Memory B cell (primary cell): ENCODE measurements around the gene FBXL19.

Experiments used
- ATAC-seq: fragments of 150-1000 bp; cut with Tn5 transposase; 2 replicates; pipeline ENCODE4 v1.10.0; 2021; ENCODE audit warnings: low read depth, mild to moderate bottlenecking, moderate library complexity
- DNase-seq, 2 donors: peaks; one replicate each; pipeline ENCODE4 v3.0.0; 2022; ENCODE audit warnings: low spot score in 2 of 2
- H3K27ac Mint-ChIP-seq: one replicate; pipeline ENCODE4 v1.8.0; 2022; ENCODE audit warnings: mild to moderate bottlenecking, moderate library complexity, mixed read lengths
- H3K27me3 Mint-ChIP-seq: one replicate; pipeline ENCODE4 v1.8.0; 2022; ENCODE audit warnings: mixed read lengths
- H3K36me3 Mint-ChIP-seq: one replicate; pipeline ENCODE4 v1.8.0; 2022; ENCODE audit warnings: mild to moderate bottlenecking, mixed read lengths
- H3K4me1 Mint-ChIP-seq: one replicate; pipeline ENCODE4 v1.8.0; 2022; ENCODE audit warnings: mixed read lengths
- H3K4me3 Mint-ChIP-seq: one replicate; pipeline ENCODE4 v1.8.0; 2022; ENCODE audit warnings: mild to moderate bottlenecking, moderate library complexity, mixed read lengths
- H3K9me3 Mint-ChIP-seq: one replicate; pipeline ENCODE4 v1.8.0; 2022; ENCODE audit warnings: mixed read lengths

Gene FBXL19

DNA sequence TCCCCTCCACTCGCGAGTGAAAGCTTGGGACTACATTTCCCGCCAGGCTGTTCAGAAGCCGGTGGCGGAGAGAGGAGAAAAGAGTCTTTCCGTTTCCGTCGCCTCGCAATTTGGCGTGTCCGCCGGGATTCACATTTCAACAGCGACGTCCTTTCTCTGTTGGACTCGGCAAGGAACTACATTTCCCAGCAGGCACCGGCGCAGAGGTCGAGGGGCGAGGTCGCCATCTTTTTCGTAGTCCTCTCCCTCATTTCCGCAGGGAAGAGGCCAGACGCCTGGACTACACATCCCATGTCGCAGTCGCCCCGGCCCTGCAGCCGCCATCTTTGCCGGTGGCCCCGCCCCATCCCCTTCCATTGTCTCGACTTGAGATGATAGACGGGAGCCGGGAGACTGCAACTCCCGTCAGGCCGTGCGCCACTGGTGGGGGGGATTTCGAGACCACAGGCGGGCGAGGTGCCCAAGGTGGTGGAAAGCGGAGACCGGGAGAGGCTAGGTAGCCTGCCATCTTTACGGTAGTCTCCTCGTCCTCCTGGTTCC, 882 bp upstream of the FBXL19 start:
- DNase-seq (peak; percentile 94 to 99), ATAC-seq (peak; percentile 72)
- Mint-ChIP-seq H3K4me3 (peak overlapping the region; percentile 99), H3K9me3 (no peaks in the 10 kb centered on the region), H3K27me3 (no peaks in the 10 kb centered on the region), H3K36me3 (peaks cover 7% of the 10 kb centered on the region), H3K4me1 (peaks cover 27% of the 10 kb centered on the region), H3K27ac (peak overlapping the region; percentile 99)

- peaks cover 7% of the 10 kb centered on the region for H3K36me3 Mint-ChIP-seq
- peak overlapping the region; percentile 99 for H3K27ac Mint-ChIP-seq
- H3K4me1 Mint-ChIP-seq, result peaks cover 29% of the 10 kb centered on the region
- peak; percentile 69 for ATAC-seq
- peak; percentile 81 to 90 for DNase-seq
- H3K9me3 Mint-ChIP-seq, result no peaks in the 10 kb centered on the region
- H3K4me3 Mint-ChIP-seq, result peak overlapping the region; percentile 99
- H3K27me3 Mint-ChIP-seq, result no peaks in the 10 kb centered on the region
Observed at GRCh38 chr16:30922960-30923535, 324 bp upstream of the FBXL19 start.

DNA sequence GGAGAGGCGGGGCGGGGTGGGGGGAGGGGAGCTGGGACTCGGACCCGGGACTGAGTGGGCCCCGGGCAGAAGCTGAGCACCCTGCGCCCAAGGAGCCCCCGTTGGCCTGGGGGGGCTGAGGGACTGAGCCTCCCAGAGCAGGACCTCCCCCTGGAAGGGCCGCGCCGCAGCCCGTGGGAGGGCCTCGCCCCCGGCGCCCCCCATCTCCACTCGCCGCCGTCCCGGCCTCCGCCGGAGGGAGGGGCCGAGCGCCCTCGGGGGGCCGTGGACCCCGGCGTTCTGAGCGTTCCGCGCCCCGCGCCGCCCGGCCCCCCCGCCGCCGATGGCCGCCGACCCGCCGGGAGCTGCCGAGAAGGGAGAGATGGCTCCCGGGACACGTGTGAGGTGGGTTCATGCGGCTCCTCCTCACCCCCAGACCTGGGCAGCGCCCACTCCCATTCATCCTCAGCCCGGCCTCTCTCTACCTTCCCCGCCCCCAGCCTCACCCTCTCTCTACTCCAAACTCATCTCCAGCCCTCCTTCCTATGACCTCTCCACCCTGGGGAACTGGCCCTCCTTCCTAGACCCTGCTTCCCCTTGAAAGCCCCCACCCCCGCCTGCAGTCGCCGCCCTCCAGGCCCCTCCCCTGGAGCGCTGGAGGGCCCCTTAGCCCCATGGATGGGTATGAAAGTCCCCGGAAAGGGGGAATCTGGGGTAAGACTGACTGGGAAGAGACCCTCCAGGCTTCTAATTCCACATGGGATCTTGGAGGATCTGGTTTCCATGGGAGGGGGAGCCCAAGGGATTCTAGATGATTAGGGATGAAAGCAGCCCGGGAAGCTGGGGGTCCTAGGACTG, 922 bp downstream of the FBXL19 start:
- ATAC-seq, result no peak
- Mint-ChIP-seq H3K9me3 (no peaks in the 10 kb centered on the region), H3K4me1 (peaks cover 26% of the 10 kb centered on the region), H3K36me3 (peaks cover 4% of the 10 kb centered on the region), H3K4me3 (peak overlapping the region; percentile 84), H3K27ac (no peak overlapping the region), H3K27me3 (no peaks in the 10 kb centered on the region)
- peak in 1 of 2 donors; percentile 36 for DNase-seq

GRCh38 chr16:30924913-30925631, 1.7 kb downstream of the FBXL19 start:
- Mint-ChIP-seq H3K36me3 (peaks cover 4% of the 10 kb centered on the region), H3K4me1 (peaks cover 26% of the 10 kb centered on the region), H3K27me3 (no peaks in the 10 kb centered on the region), H3K9me3 (no peaks in the 10 kb centered on the region), H3K4me3 (peak overlapping the region; percentile 84), H3K27ac (no peak overlapping the region)
- ATAC-seq, result no peak
- DNase-seq, result peak in 1 of 2 donors; percentile 25

DNA sequence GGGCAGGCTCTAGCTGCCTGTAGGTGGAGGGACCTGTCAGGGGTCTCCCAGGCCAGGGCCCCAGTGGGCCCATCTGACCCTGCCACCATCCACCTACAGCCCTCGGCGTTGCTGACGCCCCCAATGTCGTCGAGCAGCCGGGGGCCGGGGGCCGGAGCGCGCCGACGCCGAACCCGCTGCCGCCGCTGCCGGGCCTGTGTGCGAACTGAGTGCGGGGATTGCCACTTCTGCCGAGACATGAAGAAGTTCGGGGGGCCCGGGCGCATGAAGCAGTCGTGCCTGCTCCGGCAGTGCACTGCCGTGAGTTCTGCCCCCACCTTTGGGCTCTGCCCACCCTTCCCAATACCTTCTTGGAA, 2.2 kb downstream of the FBXL19 start:
- DNase-seq (no peak), ATAC-seq (no peak)
- peaks cover 4% of the 10 kb centered on the region for H3K36me3 Mint-ChIP-seq
- no peak overlapping the region for H3K4me3 Mint-ChIP-seq
- H3K4me1 Mint-ChIP-seq, result peaks cover 26% of the 10 kb centered on the region
- no peaks in the 10 kb centered on the region for H3K27me3 Mint-ChIP-seq
- no peaks in the 10 kb centered on the region for H3K9me3 Mint-ChIP-seq
- no peak overlapping the region for H3K27ac Mint-ChIP-seq

DNA sequence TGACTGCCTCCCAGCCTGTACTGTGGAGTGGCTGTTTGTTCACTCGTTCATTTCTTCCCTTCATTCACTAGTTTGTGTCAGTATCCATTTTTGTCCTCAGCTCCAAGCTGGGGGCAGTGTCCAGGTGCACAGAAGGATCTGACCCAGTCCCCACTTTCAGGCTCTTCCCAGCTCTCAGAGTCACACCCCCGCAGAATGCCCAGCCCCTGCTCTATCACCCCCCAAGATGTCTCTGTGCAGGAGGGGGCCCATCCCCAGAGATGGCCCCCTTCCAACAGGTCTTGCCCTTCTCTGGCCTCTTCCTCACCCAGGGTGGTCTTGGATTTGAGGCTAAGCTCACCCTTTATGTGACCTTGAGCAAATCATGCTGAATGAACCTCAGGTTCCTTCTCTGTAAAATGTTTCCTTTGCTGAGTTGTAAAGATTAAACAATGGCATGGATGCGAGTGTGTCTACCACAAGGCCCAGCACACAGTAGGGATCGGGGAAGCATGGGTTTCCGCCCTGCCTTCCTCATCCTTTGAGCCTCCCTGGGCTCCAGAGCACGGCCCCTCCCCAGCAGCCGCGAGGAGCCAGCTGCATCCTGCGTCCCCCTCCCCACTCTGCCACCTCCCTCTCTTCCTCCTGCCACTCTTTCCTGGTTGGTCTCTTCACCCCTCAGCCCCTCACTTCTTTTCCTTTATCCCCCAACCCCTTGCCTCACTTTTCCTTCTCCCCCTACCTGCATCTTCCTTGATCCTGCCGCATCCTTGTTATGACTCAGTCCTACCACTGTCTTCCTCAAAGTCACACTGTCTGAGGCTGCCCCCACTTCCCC, 2.8 kb downstream of the FBXL19 start:
- DNase-seq, result no peak
- H3K4me3 Mint-ChIP-seq, result no peak overlapping the region
- H3K9me3 Mint-ChIP-seq, result no peaks in the 10 kb centered on the region
- no peak for ATAC-seq
- H3K27ac Mint-ChIP-seq, result peak overlapping the region; percentile 29
- H3K4me1 Mint-ChIP-seq, result peaks cover 21% of the 10 kb centered on the region
- no peaks in the 10 kb centered on the region for H3K27me3 Mint-ChIP-seq
- H3K36me3 Mint-ChIP-seq, result peaks cover 8% of the 10 kb centered on the region

- H3K36me3 Mint-ChIP-seq, result peaks cover 9% of the 10 kb centered on the region
- peak overlapping the region; percentile 29 for H3K27ac Mint-ChIP-seq
- no peaks in the 10 kb centered on the region for H3K9me3 Mint-ChIP-seq
- no peak overlapping the region for H3K4me3 Mint-ChIP-seq
- no peaks in the 10 kb centered on the region for H3K27me3 Mint-ChIP-seq
- ATAC-seq (no peak), DNase-seq (no peak)
- peaks cover 21% of the 10 kb centered on the region for H3K4me1 Mint-ChIP-seq
Observed at GRCh38 chr16:30926937-30927788, 3.8 kb downstream of the FBXL19 start.

GRCh38 chr16:30927789-30928378, 4.5 kb downstream of the FBXL19 start:
- Mint-ChIP-seq H3K27ac (no peak overlapping the region), H3K4me3 (no peak overlapping the region), H3K36me3 (peaks cover 14% of the 10 kb centered on the region), H3K4me1 (peaks cover 21% of the 10 kb centered on the region), H3K9me3 (no peaks in the 10 kb centered on the region), H3K27me3 (no peaks in the 10 kb centered on the region)
- peak; percentile 9 for ATAC-seq
- DNase-seq, result no peak

DNA sequence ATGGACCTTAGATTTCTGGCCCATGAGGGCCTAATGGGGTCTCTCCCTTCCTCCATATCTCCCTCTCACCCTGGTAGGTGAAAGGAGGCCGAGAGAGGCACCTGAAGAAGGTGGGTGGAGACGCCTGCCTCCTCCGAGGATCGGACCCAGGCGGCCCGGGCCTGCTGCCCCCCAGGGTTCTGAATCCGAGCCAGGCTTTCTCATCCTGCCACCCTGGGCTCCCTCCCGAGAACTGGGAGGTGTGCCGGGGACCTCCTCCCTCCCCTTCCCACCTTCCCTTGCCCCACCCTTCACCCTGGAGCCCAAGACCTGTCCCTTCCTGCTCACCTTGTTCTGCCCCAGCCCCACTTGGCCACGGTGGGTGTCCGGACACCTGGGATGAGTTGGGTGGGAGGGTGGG, 5.0 kb downstream of the FBXL19 start:
- no peak overlapping the region for H3K27ac Mint-ChIP-seq
- no peaks in the 10 kb centered on the region for H3K9me3 Mint-ChIP-seq
- DNase-seq, result no peak
- peaks cover 14% of the 10 kb centered on the region for H3K36me3 Mint-ChIP-seq
- no peaks in the 10 kb centered on the region for H3K27me3 Mint-ChIP-seq
- no peak for ATAC-seq
- H3K4me1 Mint-ChIP-seq, result peaks cover 21% of the 10 kb centered on the region
- no peak overlapping the region for H3K4me3 Mint-ChIP-seq

DNA sequence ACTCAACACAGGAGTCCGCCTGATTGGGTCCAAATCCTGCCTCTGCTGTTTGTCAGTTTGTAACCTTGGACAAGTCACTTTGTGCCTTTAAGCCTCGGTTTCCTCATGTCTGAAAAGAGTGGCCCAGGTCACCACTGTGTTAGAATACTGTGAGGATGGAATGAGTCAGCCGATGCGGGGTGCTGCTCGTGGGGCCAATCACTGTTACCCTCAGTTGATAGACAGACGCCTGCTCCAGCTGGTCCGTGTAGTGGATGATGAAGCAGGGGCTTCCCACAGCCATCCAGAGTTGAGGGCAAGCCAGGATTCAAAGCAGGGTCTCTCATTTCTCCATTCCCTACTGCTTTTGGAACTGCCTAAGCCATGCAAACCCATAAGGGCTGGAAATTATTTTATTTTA, 5.8 kb downstream of the FBXL19 start:
- no peaks in the 10 kb centered on the region for H3K27me3 Mint-ChIP-seq
- DNase-seq (no peak), ATAC-seq (no peak)
- H3K4me3 Mint-ChIP-seq, result no peak overlapping the region
- H3K36me3 Mint-ChIP-seq, result peaks cover 14% of the 10 kb centered on the region
- no peak overlapping the region for H3K27ac Mint-ChIP-seq
- H3K9me3 Mint-ChIP-seq, result no peaks in the 10 kb centered on the region
- H3K4me1 Mint-ChIP-seq, result peaks cover 21% of the 10 kb centered on the region

- ATAC-seq (no peak), DNase-seq (no peak)
- no peaks in the 10 kb centered on the region for H3K9me3 Mint-ChIP-seq
- peaks cover 17% of the 10 kb centered on the region for H3K4me1 Mint-ChIP-seq
- peaks cover 14% of the 10 kb centered on the region for H3K36me3 Mint-ChIP-seq
- H3K27ac Mint-ChIP-seq, result no peak overlapping the region
- H3K4me3 Mint-ChIP-seq, result no peak overlapping the region
- no peaks in the 10 kb centered on the region for H3K27me3 Mint-ChIP-seq
Observed at GRCh38 chr16:30930160-30930571, 6.8 kb downstream of the FBXL19 start.

- peaks cover 17% of the 10 kb centered on the region for H3K4me1 Mint-ChIP-seq
- no peaks in the 10 kb centered on the region for H3K9me3 Mint-ChIP-seq
- H3K4me3 Mint-ChIP-seq, result no peak overlapping the region
- no peak for DNase-seq
- no peak for ATAC-seq
- H3K36me3 Mint-ChIP-seq, result peaks cover 14% of the 10 kb centered on the region
- no peaks in the 10 kb centered on the region for H3K27me3 Mint-ChIP-seq
- peak overlapping the region; percentile 17 for H3K27ac Mint-ChIP-seq
Observed at GRCh38 chr16:30931068-30931650, 7.8 kb downstream of the FBXL19 start.
